Neuronal stem cell (in vitro differentiated cells): Measurements from ENCODE around the gene LCOR.

ENCODE experiments used
- DNase-seq: peaks from one replicate; pipeline ENCODE4 v3.0.0-alpha.2; 2013; ENCODE audit warnings: low spot score
- H2AFZ ChIP-seq: one replicate; pipeline ENCODE4 v1.6.1; 2013; ENCODE audit warnings: mild to moderate bottlenecking, low read length, inconsistent platforms
- H2AK5ac ChIP-seq: 2 replicates; pipeline ENCODE4 v1.6.1; 2013; ENCODE audit warnings: low read depth, mild to moderate bottlenecking, inconsistent platforms, low read length, moderate library complexity, mixed read lengths
- H2BK120ac ChIP-seq: 2 replicates; pipeline ENCODE4 v1.6.1; 2013; ENCODE audit warnings: low read depth, mild to moderate bottlenecking, inconsistent platforms, low read length, moderate library complexity, mixed read lengths
- H2BK12ac ChIP-seq: one replicate; pipeline ENCODE4 v1.6.1; 2013; ENCODE audit warnings: low read length, inconsistent platforms
- H2BK15ac ChIP-seq: 2 replicates; pipeline ENCODE4 v1.6.1; 2013; ENCODE audit warnings: mild to moderate bottlenecking, low read length, inconsistent platforms, mixed read lengths
- H2BK5ac ChIP-seq: one replicate; pipeline ENCODE4 v1.6.1; 2013; ENCODE audit warnings: inconsistent platforms, mild to moderate bottlenecking, low read length, moderate library complexity
- H3K14ac ChIP-seq: one replicate; pipeline ENCODE4 v1.6.1; 2013; ENCODE audit warnings: low read length, inconsistent platforms
- H3K18ac ChIP-seq: 2 replicates; pipeline ENCODE4 v1.6.1; 2013; ENCODE audit warnings: low read length, inconsistent platforms
- H3K23ac ChIP-seq: 2 replicates; pipeline ENCODE4 v1.6.1; 2013; ENCODE audit warnings: low read depth, mild to moderate bottlenecking, mixed read lengths, low read length, inconsistent platforms; ENCODE audit not compliant: poor library complexity
- H3K27ac ChIP-seq: replicated peaks from 3 replicates; pipeline ENCODE4 v1.5.1; 2013; ENCODE audit warnings: low read length, inconsistent platforms
- H3K27me3 ChIP-seq, 3 experiments: 2 replicates each; pipeline ENCODE4 v1.6.1; 2013; ENCODE audit warnings: low read length in 3 of 3, mild to moderate bottlenecking in 2 of 3, inconsistent platforms in 1 of 3, low read depth in 1 of 3, mixed read lengths in 1 of 3, moderate library complexity in 1 of 3; ENCODE audit not compliant: control insufficient read depth in 3 of 3, insufficient read depth in 3 of 3
- H3K36me3 ChIP-seq, 2 donors: replicated peaks in 1 of 2; 2 replicates each; pipeline ENCODE4 v1.6.1; 2013; ENCODE audit warnings: low read length in 2 of 2; ENCODE audit not compliant: control insufficient read depth in 2 of 2, insufficient read depth in 2 of 2
- H3K4ac ChIP-seq: 2 replicates; pipeline ENCODE4 v1.6.1; 2013; ENCODE audit warnings: inconsistent platforms, mild to moderate bottlenecking, low read length, moderate library complexity
- H3K4me1 ChIP-seq, 2 donors: 1 replicate in 1 of 2; 2 replicates in 1 of 2; pipeline ENCODE4 v1.6.1; 2013; ENCODE audit warnings: low read length in 2 of 2, low read depth in 1 of 2; ENCODE audit not compliant: control insufficient read depth in 2 of 2, insufficient read depth in 1 of 2
- H3K4me2 ChIP-seq: one replicate; pipeline ENCODE4 v1.6.1; 2013; ENCODE audit warnings: mild to moderate bottlenecking, low read length, inconsistent platforms; ENCODE audit not compliant: insufficient read depth, poor library complexity, severe bottlenecking
- H3K4me3 ChIP-seq, 2 donors: 2 replicates each; pipeline ENCODE4 v1.5.1; 2013; ENCODE audit warnings: low read length in 2 of 2, mild to moderate bottlenecking in 2 of 2, inconsistent platforms in 1 of 2, moderate library complexity in 1 of 2
- H3K79me1 ChIP-seq: one replicate; pipeline ENCODE4 v1.6.1; 2013; ENCODE audit warnings: low read depth, mild to moderate bottlenecking, inconsistent platforms, low read length, moderate library complexity
- H3K9ac ChIP-seq: one replicate; pipeline ENCODE4 v1.6.1; 2013; ENCODE audit warnings: mild to moderate bottlenecking, low read depth, low read length, inconsistent platforms; ENCODE audit not compliant: poor library complexity
- H3K9me3 ChIP-seq, 2 donors: replicated peaks in 1 of 2; 2 replicates each; pipeline versions ENCODE3 to v1.6.1; 2013; ENCODE audit warnings: low read length in 2 of 2, mild to moderate bottlenecking in 2 of 2, inconsistent platforms in 1 of 2, low read depth in 1 of 2, mixed read lengths in 1 of 2, moderate library complexity in 1 of 2; ENCODE audit not compliant: control insufficient read depth in 2 of 2, insufficient read depth in 1 of 2
- H4K8ac ChIP-seq: one replicate; pipeline ENCODE4 v1.6.1; 2013; ENCODE audit warnings: low read depth, mild to moderate bottlenecking, inconsistent platforms, low read length, moderate library complexity
- H4K91ac ChIP-seq: one replicate; pipeline ENCODE4 v1.6.1; 2013; ENCODE audit warnings: low read length, low read depth, mild to moderate bottlenecking, inconsistent platforms; ENCODE audit not compliant: poor library complexity
- WGBS, 2 donors: extraction: QIAGEN DNeasy Blood & Tissue Kit; methylation state at CpG; one replicate each; pipeline ENCODE4 v1.1.7; 2013; ENCODE audit warnings: missing lambda C conversion rate in 2 of 2, mixed read lengths in 1 of 2; ENCODE audit not compliant: insufficient read length in 2 of 2, insufficient replicate concordance in 1 of 2; ENCODE audit errors: extremely low coverage in 2 of 2; 5-methylcytosine and 5-hydroxymethylcytosine counted together

The LCOR gene

DNA sequence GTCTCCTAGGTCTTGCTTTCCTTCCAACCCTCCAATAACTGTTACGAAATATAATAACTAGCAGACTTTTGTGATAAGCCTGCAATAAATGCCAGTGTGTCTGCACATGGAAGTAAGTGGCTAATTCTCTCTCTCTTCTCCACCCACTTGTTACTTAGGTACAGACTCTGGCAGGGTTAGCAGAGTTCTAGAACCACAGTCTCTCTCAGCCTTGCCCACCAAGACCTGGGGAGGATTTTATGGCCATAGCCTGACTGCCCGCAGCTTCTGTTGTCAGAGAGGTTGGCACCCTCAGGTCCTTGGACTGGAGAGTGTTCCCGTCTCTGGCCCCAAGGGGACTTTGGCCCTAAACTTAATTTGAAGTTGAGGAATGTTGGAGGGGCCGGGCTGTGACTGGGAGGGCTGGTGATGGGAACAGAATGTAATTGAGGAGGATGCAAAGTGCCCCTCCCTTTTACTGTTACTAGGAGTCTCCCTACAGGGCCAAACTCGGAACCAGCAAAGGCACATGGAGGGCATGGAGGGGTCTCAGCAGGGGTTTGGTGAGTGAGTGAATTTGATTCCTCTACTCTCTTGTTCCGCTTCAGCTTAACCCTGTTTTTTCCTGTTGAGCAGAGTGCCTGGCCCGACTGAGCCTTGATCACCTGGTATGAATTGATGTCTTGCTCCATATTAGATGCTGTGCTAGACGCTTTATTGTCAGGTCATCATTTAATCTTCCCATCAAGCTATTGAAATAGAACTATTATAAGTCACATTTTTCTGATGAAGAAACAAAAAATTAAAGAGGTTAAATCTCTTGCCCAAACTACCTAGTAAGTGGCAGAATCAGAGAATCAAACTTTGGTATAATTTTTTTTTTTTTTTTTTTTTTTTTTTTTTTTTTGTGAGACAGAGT is 37.0 kb upstream of the LCOR start:
- no peak overlapping the region for H2BK5ac ChIP-seq
- no peak overlapping the region for H3K27ac ChIP-seq
- no peaks in the 10 kb centered on the region for H3K36me3 ChIP-seq
- no peak overlapping the region for H2AFZ ChIP-seq
- H3K4ac ChIP-seq, result no peak overlapping the region
- no peak overlapping the region for H3K14ac ChIP-seq
- no peak overlapping the region for H3K4me3 ChIP-seq
- H2BK15ac ChIP-seq, result no peak overlapping the region
- no peak overlapping the region for H2BK120ac ChIP-seq
- no peaks in the 10 kb centered on the region for H3K4me1 ChIP-seq
- no peak overlapping the region for H2AK5ac ChIP-seq
- no peak overlapping the region for H3K23ac ChIP-seq
- H3K79me1 ChIP-seq, result no peaks in the 10 kb centered on the region
- H3K18ac ChIP-seq, result no peak overlapping the region
- no peak overlapping the region for H3K9ac ChIP-seq
- no peak overlapping the region for H4K91ac ChIP-seq
- WGBS, 2 donors, result no CpG with 5 or more reads among the region's 8 CpGs
- no peak overlapping the region for H3K4me2 ChIP-seq
- H3K27me3 ChIP-seq, result peaks cover 0 to 8% (median 0%) of the 10 kb centered on the region in 3 experiments
- H4K8ac ChIP-seq, result no peak overlapping the region
- no peaks in the 10 kb centered on the region for H3K9me3 ChIP-seq
- no peak overlapping the region for H2BK12ac ChIP-seq
- no peak for DNase-seq

DNA sequence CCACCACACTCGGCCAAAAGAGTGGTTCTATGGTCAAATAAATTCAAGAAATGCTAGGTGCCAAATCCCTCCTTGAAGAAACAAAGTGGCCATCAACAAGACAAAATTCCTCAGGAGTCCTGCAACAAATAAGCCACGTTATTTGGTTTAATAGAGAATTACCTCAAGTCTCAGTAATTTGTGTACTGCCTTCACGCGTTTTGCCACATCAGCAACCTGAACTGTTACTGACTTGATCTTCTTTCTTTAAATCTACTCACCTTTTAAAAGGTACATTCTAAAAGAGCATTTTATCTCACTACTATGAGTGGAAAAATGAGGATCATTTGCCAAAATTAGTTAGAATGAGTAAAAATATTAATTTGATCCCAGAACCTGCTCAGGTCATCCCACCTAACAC is 34.6 kb upstream of the LCOR start:
- H2BK120ac ChIP-seq, result no peak overlapping the region
- no peak overlapping the region for H4K8ac ChIP-seq
- no peaks in the 10 kb centered on the region for H3K9me3 ChIP-seq
- H2BK15ac ChIP-seq, result no peak overlapping the region
- no CpG with 5 or more reads among the region's 4 CpGs for WGBS, 2 donors
- H4K91ac ChIP-seq, result no peak overlapping the region
- H3K9ac ChIP-seq, result no peak overlapping the region
- no peak overlapping the region for H3K4ac ChIP-seq
- no peak overlapping the region for H3K27ac ChIP-seq
- peaks cover 0 to 8% (median 0%) of the 10 kb centered on the region in 3 experiments for H3K27me3 ChIP-seq
- H2AFZ ChIP-seq, result no peak overlapping the region
- H3K14ac ChIP-seq, result no peak overlapping the region
- no peak overlapping the region for H2BK12ac ChIP-seq
- no peak overlapping the region for H3K23ac ChIP-seq
- no peak overlapping the region for H2BK5ac ChIP-seq
- H3K4me2 ChIP-seq, result no peak overlapping the region
- H3K79me1 ChIP-seq, result no peaks in the 10 kb centered on the region
- no peak overlapping the region for H2AK5ac ChIP-seq
- no peak overlapping the region for H3K4me3 ChIP-seq
- DNase-seq, result no peak
- H3K36me3 ChIP-seq, result no peaks in the 10 kb centered on the region
- no peak overlapping the region for H3K18ac ChIP-seq
- no peaks in the 10 kb centered on the region for H3K4me1 ChIP-seq

GRCh38 chr10:96803288-96803664 is 28.8 kb upstream of the LCOR start:
- DNase-seq, result no peak
- Histone ChIP-seq H2BK120ac (no peak overlapping the region), H2AK5ac (no peak overlapping the region), H2AFZ (no peak overlapping the region), H3K4me2 (no peak overlapping the region), H4K8ac (no peak overlapping the region), H3K14ac (no peak overlapping the region), H3K27me3 (no peaks in the 10 kb centered on the region), H2BK15ac (no peak overlapping the region), H3K27ac (no peak overlapping the region), H4K91ac (no peak overlapping the region), H3K9ac (no peak overlapping the region), H3K36me3 (no peaks in the 10 kb centered on the region), H3K23ac (no peak overlapping the region), H2BK5ac (no peak overlapping the region), H3K4me3 (no peak overlapping the region), H3K4ac (no peak overlapping the region), H2BK12ac (no peak overlapping the region), H3K4me1 (no peaks in the 10 kb centered on the region), H3K18ac (no peak overlapping the region), H3K9me3 (peaks cover 3 to 5% of the 10 kb centered on the region in 2 donors), H3K79me1 (no peaks in the 10 kb centered on the region)
- no CpG with 5 or more reads among the region's 2 CpGs for WGBS, 2 donors

DNA sequence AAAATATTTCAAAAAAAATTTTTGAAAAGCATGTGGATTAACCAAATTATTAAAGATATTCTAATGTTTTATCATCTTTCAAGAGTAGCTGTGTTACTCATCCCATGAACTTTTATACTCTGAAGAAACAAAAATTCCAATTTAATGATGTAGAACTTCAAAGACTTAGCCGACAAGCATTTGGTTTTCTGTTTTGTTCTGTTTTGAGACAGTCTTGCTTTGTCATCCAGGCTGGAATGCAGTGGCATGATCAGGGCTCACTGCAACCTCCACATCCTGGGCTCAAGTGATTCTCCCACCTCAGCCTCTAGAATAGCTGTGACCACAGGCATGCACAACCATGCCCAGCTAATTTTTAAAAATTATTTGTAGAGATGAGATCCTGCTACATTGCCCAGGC is 17.8 kb upstream of the LCOR start:
- Histone ChIP-seq H3K23ac (no peak overlapping the region), H3K4me3 (no peak overlapping the region), H3K14ac (no peak overlapping the region), H3K4me1 (no peaks in the 10 kb centered on the region), H3K36me3 (no peaks in the 10 kb centered on the region), H3K18ac (no peak overlapping the region), H3K4me2 (no peak overlapping the region), H3K4ac (no peak overlapping the region), H4K91ac (no peak overlapping the region), H3K9me3 (no peaks in the 10 kb centered on the region), H2BK5ac (no peak overlapping the region), H4K8ac (no peak overlapping the region), H3K79me1 (no peaks in the 10 kb centered on the region), H3K27ac (no peak overlapping the region), H3K9ac (no peak overlapping the region), H2AK5ac (no peak overlapping the region), H2AFZ (no peak overlapping the region), H2BK120ac (no peak overlapping the region), H2BK15ac (no peak overlapping the region), H3K27me3 (peaks cover 0 to 3% (median 0%) of the 10 kb centered on the region in 3 experiments), H2BK12ac (no peak overlapping the region)
- DNase-seq, result no peak
- WGBS, 2 donors, result no CpG with 5 or more reads among the region's 1 CpG
